Mesodermal cell (in vitro differentiated cells): ENCODE data around the gene USP30.

Experiments used
- H3K27ac ChIP-seq: 2 replicates; pipeline ENCODE4 v1.7.0; 2013; ENCODE audit warnings: mild to moderate bottlenecking, low read depth, low read length, moderate library complexity; ENCODE audit not compliant: severe bottlenecking
- H3K36me3 ChIP-seq: 2 replicates; pipeline ENCODE4 v1.7.1; 2013; ENCODE audit warnings: mild to moderate bottlenecking, low read length, moderate library complexity; ENCODE audit not compliant: control insufficient read depth, insufficient read depth
- H3K4me1 ChIP-seq: one replicate; pipeline ENCODE4 v1.7.1; 2013; ENCODE audit warnings: mild to moderate bottlenecking, low read length; ENCODE audit not compliant: insufficient read depth, control insufficient read depth, poor library complexity, severe bottlenecking
- H3K4me3 ChIP-seq: 2 replicates; pipeline ENCODE4 v1.7.0; 2013; ENCODE audit warnings: low read length, control low read depth, mild to moderate bottlenecking; ENCODE audit not compliant: insufficient read depth, poor library complexity, severe bottlenecking; ENCODE audit errors: extremely low read depth
- H3K9me3 ChIP-seq: 2 replicates; pipeline ENCODE4 v1.7.1; 2013; ENCODE audit warnings: mild to moderate bottlenecking, low read length, moderate library complexity; ENCODE audit not compliant: control insufficient read depth
- WGBS, 2 experiments: methylation state at CpG; one replicate each; pipeline ENCODE4 v1.1.5; 2013; ENCODE audit warnings: missing lambda C conversion rate in 2 of 2; ENCODE audit not compliant: insufficient coverage in 2 of 2; 5-methylcytosine and 5-hydroxymethylcytosine counted together

The USP30 gene

GRCh38 chr12:109113661-109114321, 61.4 kb downstream of the USP30 start:
- Histone ChIP-seq H3K27ac (no peak overlapping the region), H3K4me3 (no peak overlapping the region), H3K4me1 (peaks cover 10% of the 10 kb centered on the region), H3K9me3 (no peaks in the 10 kb centered on the region), H3K36me3 (peaks cover 10% of the 10 kb centered on the region)
- WGBS, 2 experiments, result 98 to 100% methylated on average over 4 of the region's 5 CpGs

- H3K9me3 ChIP-seq, result no peaks in the 10 kb centered on the region
- H3K4me1 ChIP-seq, result peaks cover 10% of the 10 kb centered on the region
- peaks cover 5% of the 10 kb centered on the region for H3K36me3 ChIP-seq
- no peak overlapping the region for H3K27ac ChIP-seq
- WGBS, 2 experiments, result no CpG with 5 or more reads among the region's 2 CpGs
- no peak overlapping the region for H3K4me3 ChIP-seq
These were observed 62.3 kb downstream of the USP30 start for GRCh38 chr12:109114644-109115043.

- Histone ChIP-seq H3K27ac (no peak overlapping the region), H3K36me3 (no peaks in the 10 kb centered on the region), H3K4me3 (no peak overlapping the region), H3K9me3 (no peaks in the 10 kb centered on the region), H3K4me1 (peaks cover 7% of the 10 kb centered on the region)
- 96 to 100% methylated on average over 3 of the region's 3 CpGs for whole genome bisulfite sequencing, 2 experiments
These were observed 63.0 kb downstream of the USP30 start for GRCh38 chr12:109115404-109115757.

GRCh38 chr12:109115758-109116610, 63.6 kb downstream of the USP30 start, which contains the start of gene ACACB:
Gene ACACB, plus strand, starts transcription at chr12:109116587. Its CDS starts 22,819 bp downstream, at chr12:109139406.
- Histone ChIP-seq H3K4me3 (no peak within 1 kb of the TSS), H3K4me1 (peaks cover under 1% of the 10 kb centered on the region), H3K27ac (no peak within 1 kb of the TSS), H3K9me3 (no peaks in the 10 kb centered on the region), H3K36me3 (no peaks in the 10 kb centered on the region)
- 80% methylated on average over 13 to 14 of the region's 14 CpGs for WGBS, 2 experiments

- 85 to 86% methylated on average over 9 to 10 of the region's 12 CpGs for WGBS, 2 experiments
- Histone ChIP-seq H3K36me3 (no peaks in the 10 kb centered on the region), H3K4me1 (no peaks in the 10 kb centered on the region), H3K4me3 (no peak overlapping the region), H3K9me3 (no peaks in the 10 kb centered on the region), H3K27ac (no peak overlapping the region)
These were observed 64.2 kb downstream of the USP30 start for GRCh38 chr12:109116611-109116949.

- H3K4me1 ChIP-seq, result no peaks in the 10 kb centered on the region
- H3K27ac ChIP-seq, result no peak overlapping the region
- 100% methylated on average over 1 of the region's 2 CpGs; no CpG with 5 or more reads in 1 of the 2 experiments for WGBS, 2 experiments
- H3K36me3 ChIP-seq, result no peaks in the 10 kb centered on the region
- H3K4me3 ChIP-seq, result no peak overlapping the region
- H3K9me3 ChIP-seq, result no peaks in the 10 kb centered on the region
These were observed 67.7 kb downstream of the USP30 start for GRCh38 chr12:109120095-109120494.

GRCh38 chr12:109120557-109120956, 68.2 kb downstream of the USP30 start:
- H3K4me3 ChIP-seq, result no peak overlapping the region
- no peaks in the 10 kb centered on the region for H3K4me1 ChIP-seq
- H3K9me3 ChIP-seq, result no peaks in the 10 kb centered on the region
- H3K27ac ChIP-seq, result no peak overlapping the region
- 71 to 94% methylated on average over 2 to 4 of the region's 4 CpGs for WGBS, 2 experiments
- no peaks in the 10 kb centered on the region for H3K36me3 ChIP-seq

GRCh38 chr12:109121346-109121880, 69.0 kb downstream of the USP30 start:
- Histone ChIP-seq H3K9me3 (no peaks in the 10 kb centered on the region), H3K4me3 (no peak overlapping the region), H3K27ac (no peak overlapping the region), H3K4me1 (no peaks in the 10 kb centered on the region), H3K36me3 (no peaks in the 10 kb centered on the region)
- WGBS, 2 experiments, result 85 to 100% methylated on average over 1 to 2 of the region's 3 CpGs

GRCh38 chr12:109124878-109125648, 72.7 kb downstream of the USP30 start:
- Histone ChIP-seq H3K36me3 (no peaks in the 10 kb centered on the region), H3K9me3 (no peaks in the 10 kb centered on the region), H3K27ac (no peak overlapping the region), H3K4me1 (no peaks in the 10 kb centered on the region), H3K4me3 (no peak overlapping the region)
- whole genome bisulfite sequencing, 2 experiments, result 89 to 95% methylated on average over 7 to 12 of the region's 12 CpGs

- Histone ChIP-seq H3K36me3 (no peaks in the 10 kb centered on the region), H3K27ac (no peak overlapping the region), H3K4me3 (no peak overlapping the region), H3K4me1 (no peaks in the 10 kb centered on the region), H3K9me3 (no peaks in the 10 kb centered on the region)
- 86 to 96% methylated on average over 7 of the region's 7 CpGs for WGBS, 2 experiments
These were observed 73.4 kb downstream of the USP30 start for GRCh38 chr12:109125791-109126190.
